Effector memory CD8-positive, alpha-beta T cell (primary cell): ENCODE data around the gene ITGA3.
A peak's percentile ranks its signal among the peaks of the same experiment; 100 is the strongest.

Experiments
- ATAC-seq: fragments of 150-1000 bp; cut with Tn5 transposase; replicated peaks from 2 replicates; pipeline ENCODE4 v1.10.0; 2021; ENCODE audit warnings: mild to moderate bottlenecking, moderate library complexity
- DNase-seq, 3 experiments: peaks; one replicate each; pipeline ENCODE4 v3.0.0; 2021
- H3K27ac Mint-ChIP-seq, 2 donors: one replicate each; pipeline ENCODE4 v1.8.0; 2022; ENCODE audit warnings: mild to moderate bottlenecking in 2 of 2, mixed read lengths in 2 of 2, moderate library complexity in 2 of 2
- H3K27me3 Mint-ChIP-seq, 2 donors: one replicate each; pipeline ENCODE4 v1.8.0; 2022; ENCODE audit warnings: mixed read lengths in 2 of 2
- H3K36me3 Mint-ChIP-seq: one replicate; pipeline ENCODE4 v1.8.0; 2022; ENCODE audit warnings: mild to moderate bottlenecking, moderate library complexity, mixed read lengths; ENCODE audit not compliant: insufficient read depth
- H3K4me1 Mint-ChIP-seq, 2 donors: one replicate each; pipeline ENCODE4 v1.8.0; 2022; ENCODE audit warnings: low read depth in 2 of 2, mixed read lengths in 2 of 2
- H3K4me3 Mint-ChIP-seq, 2 donors: one replicate each; pipeline ENCODE4 v1.8.0; 2022; ENCODE audit warnings: mild to moderate bottlenecking in 2 of 2, mixed read lengths in 2 of 2, moderate library complexity in 2 of 2
- H3K9me3 Mint-ChIP-seq, 2 donors: one replicate each; pipeline ENCODE4 v1.8.0; 2022; ENCODE audit warnings: mixed read lengths in 2 of 2

Gene ITGA3

DNA sequence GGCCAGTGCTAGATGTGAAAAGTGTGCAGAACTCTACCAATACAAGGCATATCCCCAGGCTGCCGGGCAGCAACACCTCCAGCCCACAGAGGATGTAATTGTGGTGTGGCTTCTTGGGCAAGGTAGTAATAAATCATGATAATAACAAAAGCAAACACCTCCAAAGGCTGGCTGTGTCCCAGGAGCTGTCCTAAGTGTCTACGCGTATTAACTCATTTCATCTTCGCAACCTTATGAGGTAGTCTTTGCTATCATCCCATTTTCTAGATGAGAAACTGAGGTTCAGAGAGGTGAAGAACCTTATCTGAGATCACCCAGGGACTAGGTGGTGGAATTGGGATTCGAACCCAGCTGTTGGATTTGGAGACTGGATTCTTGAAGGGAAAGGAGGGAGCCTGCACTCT, 44.6 kb downstream of the ITGA3 start:
- H3K4me1 Mint-ChIP-seq: peaks cover 37 to 38% of the 10 kb centered on the region in 2 donors
- no peaks in the 10 kb centered on the region for H3K9me3 Mint-ChIP-seq
- peaks cover 6% of the 10 kb centered on the region for H3K36me3 Mint-ChIP-seq
- no peak overlapping the region for H3K27ac Mint-ChIP-seq
- ATAC-seq: no peak
- DNase-seq: no peak
- H3K4me3 Mint-ChIP-seq: no peak overlapping the region
- H3K27me3 Mint-ChIP-seq: no peaks in the 10 kb centered on the region

DNA sequence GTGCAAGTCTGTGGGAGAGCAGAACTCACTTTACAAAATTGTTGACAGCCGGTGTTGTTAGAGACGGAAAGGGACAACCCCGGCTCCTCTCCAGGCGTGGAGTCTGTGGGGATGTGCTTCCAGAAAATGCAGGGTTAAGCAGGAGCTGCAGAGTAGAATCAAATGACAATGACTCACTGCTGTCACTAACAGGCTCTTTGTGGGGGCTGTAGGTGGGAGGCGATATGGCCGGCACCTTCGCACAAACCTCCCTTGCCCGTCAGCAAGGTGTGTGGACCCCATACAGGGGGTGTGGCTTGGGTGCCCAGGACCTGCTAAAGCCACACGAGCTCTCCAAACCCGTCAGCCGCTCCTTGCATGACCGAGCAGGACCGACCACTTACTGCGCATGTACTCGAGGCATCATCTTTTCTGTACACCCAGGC, 45.0 kb downstream of the ITGA3 start:
- Mint-ChIP-seq H3K27ac (no peak overlapping the region), H3K36me3 (peaks cover 4% of the 10 kb centered on the region), H3K9me3 (no peaks in the 10 kb centered on the region), H3K27me3 (no peaks in the 10 kb centered on the region), H3K4me1 (peaks cover 32 to 34% of the 10 kb centered on the region in 2 donors), H3K4me3 (no peak overlapping the region)
- DNase-seq (no peak), ATAC-seq (no peak)

DNA sequence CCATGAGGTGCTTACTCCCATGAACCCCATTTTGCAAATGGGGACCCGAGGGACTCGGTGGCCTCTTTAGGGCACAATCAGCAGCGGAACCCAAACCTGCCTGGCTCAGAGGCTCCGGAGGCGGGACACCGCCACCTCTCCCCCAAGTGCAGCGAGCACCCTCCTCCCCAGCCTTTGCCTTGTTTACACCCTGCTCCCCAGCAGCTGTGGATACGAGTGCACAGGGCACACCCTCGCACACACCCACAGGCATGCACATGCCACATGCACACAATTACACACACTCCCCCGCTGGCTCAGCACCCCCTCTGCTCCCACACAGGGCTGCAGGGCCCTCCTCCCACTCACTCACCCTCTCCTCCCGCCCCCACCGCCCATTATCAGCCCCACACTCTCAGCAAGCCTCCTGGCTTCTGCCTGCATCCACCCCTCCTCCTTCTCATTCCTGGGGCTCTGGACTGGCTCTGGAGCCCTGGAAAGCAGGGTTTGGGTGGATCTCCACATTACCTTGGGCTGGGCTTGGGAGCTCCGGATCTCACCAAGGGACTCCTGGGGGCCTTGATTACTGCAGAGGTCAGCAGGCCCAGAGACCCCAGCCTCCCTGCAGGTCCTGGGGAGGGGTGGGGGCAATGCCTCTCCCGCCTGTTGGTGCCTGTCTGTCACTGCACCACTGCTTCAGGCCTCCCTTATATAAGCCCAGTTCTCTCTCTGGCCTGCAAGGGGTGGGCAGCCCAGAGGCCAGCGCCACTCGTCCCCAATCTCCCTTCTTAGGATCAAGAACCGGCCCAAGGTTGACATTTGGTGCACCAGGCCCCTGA, 45.6 kb downstream of the ITGA3 start:
- DNase-seq (no peak), ATAC-seq (no peak)
- Mint-ChIP-seq H3K4me1 (peaks cover 29% of the 10 kb centered on the region in 2 donors), H3K27ac (peak overlapping the region in 1 of 2 donors; percentile 25), H3K36me3 (peaks cover 4% of the 10 kb centered on the region), H3K27me3 (no peaks in the 10 kb centered on the region), H3K4me3 (no peak overlapping the region), H3K9me3 (no peaks in the 10 kb centered on the region)

DNA sequence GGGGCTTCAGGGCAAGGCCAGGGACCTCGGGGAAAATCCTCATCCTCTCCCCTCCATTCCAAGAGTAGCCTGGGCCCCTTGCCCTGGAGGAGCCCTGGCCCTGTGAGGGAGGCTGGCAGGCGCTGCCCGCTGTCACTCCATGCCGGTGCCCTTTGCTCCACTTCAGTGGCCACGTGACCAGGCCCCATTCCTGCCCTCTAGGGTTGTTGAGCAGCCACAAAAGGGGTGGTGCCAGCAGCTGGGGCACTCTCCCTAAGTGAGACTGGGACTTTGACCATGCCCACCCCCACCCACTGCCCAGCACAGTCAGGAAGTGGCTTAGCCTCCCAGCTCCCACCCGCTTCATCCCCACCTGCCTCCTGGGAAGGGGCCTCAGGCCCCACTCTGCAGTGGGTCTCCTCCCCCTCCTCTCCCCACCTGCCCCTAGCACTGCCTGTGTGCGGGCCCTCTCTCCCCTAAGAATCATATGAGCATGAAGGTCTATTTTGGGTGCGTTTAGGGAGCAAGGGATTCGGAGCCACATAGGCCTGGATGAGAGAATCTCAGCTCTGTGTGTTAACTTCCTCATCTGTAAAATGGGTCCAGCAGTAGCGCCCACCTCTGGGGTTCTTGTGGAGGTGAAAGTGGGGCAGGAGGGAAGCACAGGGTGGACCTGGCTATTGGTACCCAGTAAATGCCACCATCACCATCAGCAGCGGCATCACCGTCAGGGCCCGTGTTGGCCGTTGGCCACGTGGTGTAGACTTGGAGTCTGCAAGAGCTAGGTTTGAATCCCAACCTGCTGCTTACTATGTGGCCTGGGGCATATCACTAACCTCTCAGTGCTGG, 46.5 kb downstream of the ITGA3 start:
- Mint-ChIP-seq H3K4me3 (no peak overlapping the region), H3K36me3 (peaks cover 4% of the 10 kb centered on the region), H3K27ac (peak overlapping the region in 1 of 2 donors; percentile 25), H3K27me3 (no peaks in the 10 kb centered on the region), H3K9me3 (no peaks in the 10 kb centered on the region), H3K4me1 (peaks cover 22 to 23% of the 10 kb centered on the region in 2 donors)
- no peak for DNase-seq
- ATAC-seq: no peak

DNA sequence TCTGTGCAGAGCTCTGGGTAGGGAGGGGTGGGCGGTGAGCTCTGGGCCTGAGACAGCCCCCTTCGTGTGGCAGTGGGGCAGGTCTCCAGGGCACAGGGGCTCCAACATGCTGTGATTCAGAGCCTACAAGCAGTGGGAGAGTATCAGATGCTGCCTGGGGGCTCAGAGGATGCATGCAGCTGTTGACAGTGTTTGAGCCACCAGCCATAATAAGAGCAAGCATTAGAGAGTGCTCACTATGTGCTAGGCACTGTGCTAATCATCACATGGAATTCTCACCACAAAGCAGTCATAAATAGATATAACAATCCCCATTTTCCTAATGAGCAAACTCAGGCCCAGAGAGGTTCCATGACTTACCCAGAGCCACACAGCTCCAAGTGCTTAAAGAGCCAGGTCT, 47.3 kb downstream of the ITGA3 start:
- DNase-seq (no peak), ATAC-seq (no peak)
- Mint-ChIP-seq H3K27ac (no peak overlapping the region), H3K27me3 (no peaks in the 10 kb centered on the region), H3K4me1 (peaks cover 19 to 23% of the 10 kb centered on the region in 2 donors), H3K36me3 (no peaks in the 10 kb centered on the region), H3K4me3 (no peak overlapping the region), H3K9me3 (no peaks in the 10 kb centered on the region)

DNA sequence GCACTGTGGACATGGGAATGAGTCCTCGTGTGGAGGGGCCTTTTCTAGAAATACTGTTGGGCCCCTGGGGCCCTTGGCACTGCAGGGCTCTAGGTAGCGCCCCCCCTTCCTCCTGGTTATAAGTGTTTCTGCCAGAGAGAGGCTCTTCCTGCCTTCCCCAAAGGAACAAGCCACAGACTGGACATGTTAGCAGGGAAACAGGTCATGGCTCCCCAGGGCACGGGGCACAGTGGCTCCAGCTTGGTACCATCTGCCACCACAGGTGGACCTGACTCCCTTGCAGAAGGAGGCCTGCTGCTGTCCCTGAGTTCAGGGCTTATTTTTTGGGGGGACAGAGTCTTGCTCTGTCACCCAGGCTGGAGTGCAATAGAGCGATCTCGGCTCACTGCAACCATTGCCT, 48.0 kb downstream of the ITGA3 start:
- Mint-ChIP-seq H3K36me3 (peaks cover 3% of the 10 kb centered on the region), H3K27ac (no peak overlapping the region), H3K4me3 (no peak overlapping the region), H3K27me3 (no peaks in the 10 kb centered on the region), H3K9me3 (no peaks in the 10 kb centered on the region), H3K4me1 (peaks cover 12 to 19% of the 10 kb centered on the region in 2 donors)
- ATAC-seq (no peak), DNase-seq (no peak)

DNA sequence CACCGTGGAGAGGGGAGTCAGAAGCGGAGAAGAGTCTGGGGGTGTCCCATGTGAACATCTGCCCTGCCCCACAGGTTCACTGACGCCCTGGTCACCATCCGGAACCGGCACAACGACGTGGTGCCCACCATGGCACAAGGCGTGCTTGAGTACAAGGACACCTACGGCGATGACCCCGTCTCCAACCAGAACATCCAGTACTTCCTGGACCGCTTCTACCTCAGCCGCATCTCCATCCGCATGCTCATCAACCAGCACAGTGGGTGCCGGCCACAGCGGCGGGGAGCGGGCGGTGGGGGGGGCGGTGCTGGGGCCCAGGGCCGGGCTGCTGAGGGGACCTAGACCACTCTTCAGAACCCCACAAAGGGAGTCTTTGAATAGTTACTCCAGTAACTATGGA, 49.9 kb downstream of the ITGA3 start:
- peaks cover 7% of the 10 kb centered on the region for H3K36me3 Mint-ChIP-seq
- no peak for ATAC-seq
- no peaks in the 10 kb centered on the region for H3K27me3 Mint-ChIP-seq
- DNase-seq: no peak
- no peak overlapping the region for H3K4me3 Mint-ChIP-seq
- no peaks in the 10 kb centered on the region for H3K9me3 Mint-ChIP-seq
- peaks cover 3 to 6% of the 10 kb centered on the region in 2 donors for H3K4me1 Mint-ChIP-seq
- peak overlapping the region in 1 of 2 donors; percentile 30 for H3K27ac Mint-ChIP-seq

DNA sequence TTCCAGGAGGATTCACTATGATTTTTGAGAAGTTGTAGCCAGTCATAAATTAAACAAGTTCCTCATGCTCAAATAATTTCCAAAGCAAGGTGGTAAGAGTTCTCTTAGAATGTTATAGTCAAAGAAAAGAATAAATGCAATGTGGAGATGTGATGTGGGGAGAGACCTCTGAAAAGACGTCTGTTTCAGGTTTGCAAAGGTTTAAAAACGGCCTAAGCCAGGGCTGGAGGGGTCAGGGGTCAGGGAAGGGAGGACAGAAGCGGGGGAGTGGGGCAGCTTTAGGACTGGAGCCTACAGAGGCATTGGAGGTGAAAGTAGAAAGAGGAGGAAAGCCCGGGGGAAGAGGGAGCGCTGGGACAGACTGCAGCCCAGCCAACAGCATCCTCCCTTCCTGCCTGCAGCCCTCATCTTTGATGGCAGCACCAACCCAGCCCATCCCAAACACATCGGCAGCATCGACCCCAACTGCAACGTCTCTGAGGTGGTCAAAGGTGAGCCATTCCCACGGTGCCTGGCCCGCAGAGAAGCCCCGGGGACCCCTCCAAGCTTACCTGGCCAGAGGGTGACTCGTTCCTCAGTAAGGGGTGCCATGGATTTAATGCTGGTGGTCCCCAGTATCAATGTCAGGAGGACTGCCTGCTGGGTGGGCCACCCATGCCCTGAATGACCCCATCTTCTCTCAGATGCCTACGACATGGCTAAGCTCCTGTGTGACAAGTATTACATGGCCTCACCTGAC, 50.7 kb downstream of the ITGA3 start:
- Mint-ChIP-seq H3K27ac (no peak overlapping the region), H3K27me3 (no peaks in the 10 kb centered on the region), H3K4me1 (peaks cover 3 to 6% of the 10 kb centered on the region in 2 donors), H3K4me3 (no peak overlapping the region), H3K9me3 (no peaks in the 10 kb centered on the region), H3K36me3 (peaks cover 7% of the 10 kb centered on the region)
- ATAC-seq (no peak), DNase-seq (no peak)

DNA sequence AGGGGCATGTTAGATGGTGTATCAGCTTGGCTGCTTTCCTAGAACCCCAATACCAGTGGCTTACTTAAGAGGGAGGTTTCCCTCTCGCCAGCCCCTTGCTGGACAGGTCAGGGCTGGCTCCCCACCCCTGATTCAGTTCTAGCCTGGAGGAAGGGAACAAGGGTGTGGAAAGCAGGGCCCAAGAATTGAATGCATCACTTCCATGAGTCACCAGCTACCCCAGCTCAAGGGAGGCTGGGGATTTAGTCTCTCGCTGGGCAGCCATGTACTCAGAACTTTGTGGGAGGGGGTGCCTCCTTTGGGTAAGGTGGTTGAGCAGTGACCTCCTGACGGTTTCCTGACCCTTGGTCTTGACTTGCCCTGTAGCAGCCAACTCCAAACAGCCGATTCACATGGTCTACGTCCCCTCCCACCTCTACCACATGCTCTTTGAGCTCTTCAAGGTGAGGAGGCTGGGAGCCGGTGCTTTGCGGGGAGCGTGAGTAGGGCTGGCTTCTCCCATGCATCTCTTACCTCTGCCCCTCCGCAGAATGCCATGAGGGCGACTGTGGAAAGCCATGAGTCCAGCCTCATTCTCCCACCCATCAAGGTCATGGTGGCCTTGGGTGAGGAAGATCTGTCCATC, 52.0 kb downstream of the ITGA3 start:
- DNase-seq (no peak), ATAC-seq (no peak)

DNA sequence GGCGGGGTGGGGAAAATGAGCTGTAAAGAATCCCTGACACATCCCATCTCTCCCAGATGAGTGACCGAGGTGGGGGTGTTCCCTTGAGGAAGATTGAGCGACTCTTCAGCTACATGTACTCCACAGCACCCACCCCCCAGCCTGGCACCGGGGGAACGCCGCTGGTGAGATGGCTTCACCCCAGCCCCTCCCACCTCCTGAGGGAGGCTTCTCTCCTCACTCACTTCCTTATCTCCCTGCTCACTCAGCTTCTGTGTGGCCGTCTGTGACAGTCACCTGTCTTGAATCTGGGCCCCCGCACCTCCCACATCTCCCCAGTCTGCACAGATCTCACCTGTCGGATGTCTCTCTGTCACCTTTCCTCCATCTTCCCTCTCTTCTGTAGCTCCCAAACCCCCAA, 52.6 kb downstream of the ITGA3 start:
- Mint-ChIP-seq H3K36me3 (peaks cover 7% of the 10 kb centered on the region), H3K4me1 (no peaks in the 10 kb centered on the region), H3K4me3 (no peak overlapping the region), H3K9me3 (no peaks in the 10 kb centered on the region), H3K27me3 (peaks cover 0 to 2% of the 10 kb centered on the region in 2 donors), H3K27ac (peak overlapping the region; percentile 3 to 22)
- no peak for DNase-seq
- no peak for ATAC-seq

More for the DNA sequence above, 52.0 kb downstream of the ITGA3 start:
- no peak overlapping the region for H3K4me3 Mint-ChIP-seq
- peaks cover 1% of the 10 kb centered on the region in 2 donors for H3K4me1 Mint-ChIP-seq
- H3K27me3 Mint-ChIP-seq: no peaks in the 10 kb centered on the region
- no peak overlapping the region for H3K27ac Mint-ChIP-seq
- H3K36me3 Mint-ChIP-seq: peaks cover 7% of the 10 kb centered on the region
- no peaks in the 10 kb centered on the region for H3K9me3 Mint-ChIP-seq

DNA sequence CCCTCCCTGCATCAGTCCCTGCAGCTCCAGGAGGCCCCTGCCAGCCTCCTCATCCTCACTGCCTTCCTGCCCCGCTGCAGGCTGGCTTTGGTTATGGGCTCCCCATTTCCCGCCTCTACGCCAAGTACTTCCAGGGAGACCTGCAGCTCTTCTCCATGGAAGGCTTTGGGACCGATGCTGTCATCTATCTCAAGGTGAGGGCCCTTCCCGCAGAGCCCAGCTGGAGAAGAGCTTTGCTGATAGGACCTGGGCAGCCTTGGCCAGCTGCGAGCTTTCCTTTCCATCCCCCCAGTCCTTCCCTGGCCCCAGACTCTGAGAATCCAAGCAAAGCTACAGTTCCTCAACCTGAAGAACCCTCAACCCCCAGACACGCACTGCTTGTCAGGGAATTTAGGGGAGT, 53.3 kb downstream of the ITGA3 start:
- H3K4me1 Mint-ChIP-seq: no peaks in the 10 kb centered on the region
- DNase-seq (no peak), ATAC-seq (no peak)
- H3K36me3 Mint-ChIP-seq: peaks cover 7% of the 10 kb centered on the region
- peak overlapping the region; percentile 3 to 22 for H3K27ac Mint-ChIP-seq
- H3K4me3 Mint-ChIP-seq: no peak overlapping the region
- H3K9me3 Mint-ChIP-seq: no peaks in the 10 kb centered on the region
- H3K27me3 Mint-ChIP-seq: peaks cover 0 to 9% of the 10 kb centered on the region in 2 donors

DNA sequence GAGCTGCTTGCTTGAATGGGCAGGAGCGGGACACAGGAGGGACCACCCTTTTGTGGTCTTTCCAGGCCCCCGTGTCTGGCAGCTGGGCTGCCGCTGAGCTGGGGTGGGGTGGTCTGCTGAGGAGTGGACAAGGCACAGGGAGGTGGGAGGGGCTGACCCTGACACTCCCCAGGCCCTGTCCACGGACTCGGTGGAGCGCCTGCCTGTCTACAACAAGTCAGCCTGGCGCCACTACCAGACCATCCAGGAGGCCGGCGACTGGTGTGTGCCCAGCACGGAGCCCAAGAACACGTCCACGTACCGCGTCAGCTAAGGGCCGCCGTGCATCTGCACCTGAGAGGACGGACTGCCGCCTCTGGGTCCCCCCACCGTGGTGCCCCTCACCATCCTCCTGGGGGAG, 53.9 kb downstream of the ITGA3 start:
- H3K27me3 Mint-ChIP-seq: peaks cover under 1 to 13% of the 10 kb centered on the region in 2 donors
- H3K9me3 Mint-ChIP-seq: no peaks in the 10 kb centered on the region
- H3K27ac Mint-ChIP-seq: no peak overlapping the region
- ATAC-seq (no peak), DNase-seq (no peak)
- H3K4me1 Mint-ChIP-seq: peaks cover 0 to under 1% of the 10 kb centered on the region in 2 donors
- no peak overlapping the region for H3K4me3 Mint-ChIP-seq
- H3K36me3 Mint-ChIP-seq: peaks cover 7% of the 10 kb centered on the region
